GM19099 (cell line): ENCODE results near the gene INSYN2A.

Experiments used
- POLR2A ChIP-seq: IDR thresholded peaks from 3 replicates; pipeline ENCODE4 v1.6.1; 2011; ENCODE audit warnings: low read depth; ENCODE audit not compliant: insufficient read length; ENCODE audit errors: extremely low read depth

INSYN2A gene

DNA sequence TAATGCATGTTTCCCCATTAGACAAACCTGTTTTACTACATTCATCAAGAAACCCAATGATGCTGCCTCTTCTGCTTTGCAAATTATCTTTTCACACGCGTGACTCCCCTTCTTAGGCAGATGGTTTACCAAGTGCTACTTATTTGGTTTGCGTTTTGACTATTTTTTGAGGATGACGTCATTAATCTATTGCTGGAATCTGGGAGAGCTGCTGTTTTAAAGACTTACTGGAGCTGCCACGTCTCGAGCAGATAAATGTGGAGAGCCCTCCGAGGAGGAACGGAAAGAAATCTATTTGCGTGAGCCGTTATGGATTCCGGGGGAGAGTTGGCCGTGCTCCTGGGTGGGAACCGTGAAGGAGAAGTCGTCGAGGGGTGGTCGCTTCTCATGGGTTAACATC, 19.7 kb downstream of the INSYN2A start:
- no peak for TF ChIP-seq POLR2A

- TF ChIP-seq POLR2A = no peak
These were observed 20.9 kb downstream of the INSYN2A start for GRCh38 chr10:127175357-127176110.

- TF ChIP-seq POLR2A = no peak
These were observed 21.5 kb downstream of the INSYN2A start for GRCh38 chr10:127174866-127175265.

DNA sequence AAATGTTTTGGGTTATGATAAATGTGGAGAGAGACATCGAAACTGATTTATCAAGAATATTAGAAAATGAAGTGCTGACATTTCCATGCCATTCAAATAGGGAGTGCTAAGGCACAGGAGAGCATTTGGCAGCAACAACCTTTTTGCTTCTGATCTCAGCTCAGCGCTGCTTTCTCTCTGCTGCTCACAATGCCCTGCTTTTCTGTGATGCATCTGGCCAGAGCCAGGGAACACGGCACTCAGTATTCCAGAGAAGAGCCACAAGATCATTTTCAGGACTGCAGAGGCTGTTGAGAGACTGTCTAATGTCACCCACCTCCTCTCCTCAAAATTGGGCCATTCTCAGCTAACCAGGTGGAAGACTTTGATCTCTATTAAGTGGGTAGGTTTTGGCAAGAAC, 28.1 kb downstream of the INSYN2A start:
- no peak for TF ChIP-seq POLR2A

GRCh38 chr10:127162841-127163240, 33.5 kb downstream of the INSYN2A start:
- TF ChIP-seq POLR2A = no peak

- TF ChIP-seq POLR2A = no peak
These were observed 34.9 kb downstream of the INSYN2A start for GRCh38 chr10:127161482-127161881.

- no peak for TF ChIP-seq POLR2A
These were observed 36.6 kb downstream of the INSYN2A start for GRCh38 chr10:127159648-127160245.

DNA sequence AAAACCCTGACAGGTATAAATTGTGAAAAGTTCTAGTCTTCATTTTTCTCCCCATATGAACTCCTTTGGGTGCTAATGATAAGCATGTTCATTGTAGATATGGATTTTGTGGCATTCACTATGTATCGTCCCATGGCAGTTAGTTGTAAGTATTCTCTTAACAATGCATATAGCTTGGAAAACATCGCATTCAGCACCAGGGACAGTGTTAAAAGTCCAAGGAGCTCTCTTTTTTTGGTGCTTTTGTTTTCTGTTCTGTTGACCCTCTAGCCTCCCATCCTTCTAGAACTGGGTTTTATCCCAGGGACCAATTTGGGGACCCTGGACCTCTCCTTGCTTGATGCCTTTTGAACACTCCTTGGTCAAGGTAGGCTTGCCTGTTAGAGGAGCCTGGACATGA, 37.7 kb downstream of the INSYN2A start:
- TF ChIP-seq POLR2A = no peak

DNA sequence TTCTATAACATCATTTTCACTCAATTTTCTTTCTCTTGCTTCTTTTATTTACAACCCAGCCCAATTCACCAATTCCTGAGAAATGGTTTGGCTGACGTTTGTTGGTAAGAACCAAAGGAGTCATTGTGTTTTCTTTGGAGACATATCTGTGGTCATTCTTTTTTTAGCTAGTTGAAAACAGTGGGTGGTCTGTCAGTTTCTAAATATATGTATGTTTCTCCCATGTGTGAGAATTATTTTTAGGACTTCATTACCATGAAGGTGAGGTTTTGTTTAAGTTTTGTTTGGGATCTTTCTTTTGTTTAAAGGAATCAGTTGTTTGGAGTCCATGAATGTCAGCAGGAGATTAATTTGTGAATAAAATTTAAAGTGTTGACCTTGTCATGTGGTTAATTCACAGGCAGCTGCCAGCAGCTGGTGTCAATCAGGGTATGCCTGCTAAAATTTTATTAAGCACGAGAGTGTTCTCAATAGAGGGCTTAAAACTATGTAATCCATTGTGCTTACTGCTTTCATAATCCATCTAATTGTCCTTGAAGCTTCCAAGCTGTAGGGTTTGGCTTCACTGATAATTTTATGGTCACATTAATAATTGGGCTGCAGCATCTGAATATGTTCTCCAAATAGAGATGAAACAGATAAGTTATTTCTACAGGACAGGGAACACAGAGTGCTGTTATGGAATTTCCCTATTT, 38.7 kb downstream of the INSYN2A start:
- no peak for TF ChIP-seq POLR2A

GRCh38 chr10:127157089-127157488, 39.3 kb downstream of the INSYN2A start:
- TF ChIP-seq POLR2A = no peak

GRCh38 chr10:127154831-127155620, 41.4 kb downstream of the INSYN2A start:
- TF ChIP-seq POLR2A = no peak

GRCh38 chr10:127153181-127153580, 43.2 kb downstream of the INSYN2A start:
- no peak for TF ChIP-seq POLR2A

DNA sequence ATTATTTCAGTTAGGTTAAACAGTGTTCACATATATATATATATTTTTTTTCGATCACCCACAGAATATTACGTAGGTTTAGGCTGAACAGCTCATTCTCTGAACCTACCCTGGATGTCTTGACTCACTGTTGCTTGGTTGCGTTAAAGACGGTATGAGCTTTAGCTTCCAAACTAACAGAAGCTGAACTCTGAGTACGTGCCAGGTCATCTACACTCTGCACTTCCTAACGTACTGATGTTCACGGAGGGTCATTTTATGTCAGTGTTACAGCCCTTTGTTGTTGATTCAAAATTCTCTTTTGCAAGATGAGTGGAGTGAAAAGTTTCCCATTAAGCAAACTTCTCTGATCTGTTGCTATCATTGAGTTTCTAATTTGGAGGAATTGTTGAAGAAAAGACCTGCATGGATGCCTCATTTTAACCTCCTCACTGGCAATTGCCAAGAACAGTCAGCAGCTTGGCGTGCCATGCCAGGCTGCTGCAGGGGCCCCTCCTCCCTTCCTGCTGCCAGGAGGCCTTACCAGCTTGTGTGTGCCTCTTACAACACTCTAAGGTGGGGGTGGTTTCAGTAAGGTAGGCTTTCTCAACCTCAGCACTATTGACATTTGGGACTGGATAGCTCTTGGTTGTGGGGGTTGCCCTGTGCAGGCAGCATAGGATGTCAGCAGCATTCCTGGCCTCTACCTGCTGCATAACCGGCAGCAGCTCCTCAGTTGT, 44.3 kb downstream of the INSYN2A start:
- TF ChIP-seq POLR2A = no peak

- TF ChIP-seq POLR2A = no peak
These were observed 44.9 kb downstream of the INSYN2A start for GRCh38 chr10:127151541-127151940.

DNA sequence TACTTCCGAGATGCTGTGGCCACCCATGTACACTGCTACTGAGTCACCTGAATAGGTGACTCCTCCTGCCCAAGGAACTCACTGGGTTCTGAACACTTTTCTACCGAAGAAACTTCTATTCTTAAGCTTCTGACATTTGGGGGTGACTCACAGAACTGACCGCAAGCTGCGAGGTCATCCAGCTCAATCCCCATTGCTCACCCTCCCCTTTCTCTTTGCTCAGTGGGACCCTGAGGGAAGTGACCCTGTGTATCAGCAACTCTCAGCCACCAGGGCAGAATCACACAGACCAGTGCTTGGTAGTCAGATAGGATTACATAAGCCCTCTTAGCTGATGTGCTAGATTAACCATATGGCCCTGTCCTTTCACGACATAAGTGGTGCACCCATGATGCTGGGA, 46.3 kb downstream of the INSYN2A start:
- no peak for TF ChIP-seq POLR2A

GRCh38 chr10:127149501-127150081, 46.8 kb downstream of the INSYN2A start:
- no peak for TF ChIP-seq POLR2A
